Measurements from ENCODE around the gene MTMR3. TPM values are rescaled to one million over a fixed set of nuclear protein-coding genes. Genes with fewer than 3 reads are reported as not detected.
A peak's percentile ranks its signal among the peaks of the same experiment; 100 is the strongest.

Gene MTMR3
- total RNA-seq, 6 donors from 2014 or later: 50.3 to 117 (median 70.9) TPM

GRCh38 chr22:30074994-30075393 lies 192.0 kb downstream of the MTMR3 start:
- ATAC-seq (ENCODE audit: low FRiP score in 2 of 2) (no peak), DNase-seq (no peak)
- no peaks in the 10 kb centered on the region for H3K9me3 ChIP-seq
- H3K27ac ChIP-seq: no peak overlapping the region
- peaks cover 0 to 3% (median 2%) of the 10 kb centered on the region in 4 donors for H3K4me1 ChIP-seq
- WGBS, 2 donors: 86 to 89% methylated on average over 3 of the region's 3 CpGs
- H3K4me3 ChIP-seq: no peak overlapping the region
- TF ChIP-seq EP300 (IDR thresholded peaks at IDR 0.05) (no peak), POLR2A (IDR thresholded peaks at IDR 0.05) (no peak), POLR2AphosphoS5 (IDR thresholded peaks at IDR 0.05) (no peak), CTCF (IDR thresholded peaks at IDR 0.05) (no peak)
- no peaks in the 10 kb centered on the region for H3K36me3 ChIP-seq
- peaks cover 0 to 1% (median 0%) of the 10 kb centered on the region in 4 donors for H3K27me3 ChIP-seq

GRCh38 chr22:30077279-30077880 lies 194.4 kb downstream of the MTMR3 start:
- no peaks in the 10 kb centered on the region for H3K36me3 ChIP-seq
- peaks cover 0 to 5% (median 0%) of the 10 kb centered on the region in 4 donors for H3K27me3 ChIP-seq
- no peaks in the 10 kb centered on the region for H3K9me3 ChIP-seq
- H3K4me1 ChIP-seq: peaks cover 0 to 10% (median 6%) of the 10 kb centered on the region in 4 donors
- no peak for DNase-seq
- 63 to 65% methylated on average over 3 of the region's 3 CpGs for WGBS, 2 donors
- ATAC-seq (ENCODE audit: low FRiP score in 2 of 2): no peak
- H3K27ac ChIP-seq: no peak overlapping the region
- no peak overlapping the region for H3K4me3 ChIP-seq
- TF ChIP-seq POLR2A (IDR thresholded peaks at IDR 0.05): no peak
- TF ChIP-seq EP300 (IDR thresholded peaks at IDR 0.05): no peak
- no peak for TF ChIP-seq CTCF (IDR thresholded peaks at IDR 0.05)
- no peak for TF ChIP-seq POLR2AphosphoS5 (IDR thresholded peaks at IDR 0.05)

GRCh38 chr22:30078320-30079311 lies 195.6 kb downstream of the MTMR3 start:
- H3K9me3 ChIP-seq: no peaks in the 10 kb centered on the region
- WGBS, 2 donors: 58 to 59% methylated on average over 10 of the region's 10 CpGs

GRCh38 chr22:30079952-30080533 lies 197.1 kb downstream of the MTMR3 start, which contains the start of gene HORMAD2:
TSS of gene HORMAD2 (plus strand) at chr22:30080464. CDS start at chr22:30093953, 13,489 bp downstream.
- peaks cover 0 to 5% (median 0%) of the 10 kb centered on the region in 4 donors for H3K27me3 ChIP-seq
- no peaks in the 10 kb centered on the region for H3K36me3 ChIP-seq
- peak within 1 kb of the TSS in 1 of 4 donors; percentile 2 for H3K27ac ChIP-seq
- peak within 1 kb of the TSS in 3 of 4 donors; percentile 29 to 41 (median 37) for H3K4me3 ChIP-seq
- 40 to 56% methylated on average over 26 to 40 of the region's 53 CpGs for WGBS, 2 donors
- H3K9me3 ChIP-seq: no peaks in the 10 kb centered on the region
- TF ChIP-seq CTCF (IDR thresholded peaks at IDR 0.05): no peak
- ATAC-seq (ENCODE audit: low FRiP score in 2 of 2) (peak; percentile 77 to 82), DNase-seq (peak; percentile 59 to 83)
- peaks cover 0 to 10% (median 6%) of the 10 kb centered on the region in 4 donors for H3K4me1 ChIP-seq

More at GRCh38 chr22:30078320-30079311, 195.6 kb downstream of the MTMR3 start:
- no peak for ATAC-seq (ENCODE audit: low FRiP score in 2 of 2)
- Histone ChIP-seq H3K27ac (peak overlapping the region in 1 of 4 donors; percentile 1), H3K27me3 (peaks cover 0 to 5% (median 0%) of the 10 kb centered on the region in 4 donors), H3K4me3 (no peak overlapping the region), H3K36me3 (no peaks in the 10 kb centered on the region), H3K4me1 (peaks cover 0 to 10% (median 6%) of the 10 kb centered on the region in 4 donors)
- TF ChIP-seq POLR2AphosphoS5 (IDR thresholded peaks at IDR 0.05) (no peak), EP300 (IDR thresholded peaks at IDR 0.05) (no peak), CTCF (IDR thresholded peaks at IDR 0.05) (no peak), POLR2A (IDR thresholded peaks at IDR 0.05) (no peak)
- DNase-seq: peak in 1 of 2 donors; percentile 68

Small RNA genes within 50 kb of the gene (small RNA-seq; reads per million reads assigned to genes)
- gene MIR6818 (0 reads per million in 4 donors), gene RNU6-331P (0 reads per million in 4 donors)

Other genes starting within 250 kb of the MTMR3 start
- gene CABP7, start 163.2 kb upstream of the MTMR3 start, total RNA-seq: under 1 TPM in 2 of 6 donors, not detected in 4; 0.15 to 0.44 TPM
- gene ZMAT5, start 116.2 kb upstream of the MTMR3 start, total RNA-seq: 10 to 100 TPM in 5 of 6 donors, 1 to 10 TPM in 1; 9.4 to 24.4 (median 22.4) TPM
- 100 to 1,000 TPM in 2 of 6 donors, 10 to 100 TPM in 4; 50.5 to 107 (median 78.2) TPM for gene UQCR10, start 115.8 kb upstream of the MTMR3 start, total RNA-seq
- gene ASCC2, start 44.9 kb upstream of the MTMR3 start, total RNA-seq: 100 to 1,000 TPM in 1 of 6 donors, 10 to 100 TPM in 5; 42.3 to 129 (median 64.3) TPM
- gene HORMAD2, start 197.3 kb downstream of the MTMR3 start, total RNA-seq: under 1 TPM in 1 of 6 donors, not detected in 5; 0.80 TPM